Glutamatergic neuron (in vitro differentiated cells): Measurements from ENCODE around the gene ZNF771. TPM values are rescaled to one million over a fixed set of nuclear protein-coding genes. Genes with fewer than 3 reads are reported as not detected.

Experiments used
- DNase-seq: peaks from one replicate; pipeline ENCODE4 v3.0.0; 2022
- H3K27ac Mint-ChIP-seq: one replicate; pipeline ENCODE4 v1.8.0; 2020; ENCODE audit warnings: mild to moderate bottlenecking, mixed read lengths, inconsistent platforms; ENCODE audit not compliant: unreplicated experiment
- H3K27me3 Mint-ChIP-seq: one replicate; pipeline ENCODE4 v1.8.0; 2020; ENCODE audit warnings: mild to moderate bottlenecking, moderate library complexity, mixed read lengths, inconsistent platforms; ENCODE audit not compliant: unreplicated experiment
- H3K36me3 Mint-ChIP-seq: one replicate; pipeline ENCODE4 v1.8.0; 2020; ENCODE audit warnings: mild to moderate bottlenecking, mixed read lengths, inconsistent platforms; ENCODE audit not compliant: unreplicated experiment
- H3K4me1 Mint-ChIP-seq: one replicate; pipeline ENCODE4 v1.8.0; 2020; ENCODE audit warnings: mild to moderate bottlenecking, low read depth, mixed read lengths, inconsistent platforms; ENCODE audit not compliant: unreplicated experiment
- H3K4me3 Mint-ChIP-seq: one replicate; pipeline ENCODE4 v1.8.0; 2020; ENCODE audit warnings: mild to moderate bottlenecking, mixed read lengths, inconsistent platforms; ENCODE audit not compliant: unreplicated experiment
- H3K9me3 Mint-ChIP-seq: one replicate; pipeline ENCODE4 v1.8.0; 2020; ENCODE audit warnings: mild to moderate bottlenecking, moderate library complexity, mixed read lengths, inconsistent platforms; ENCODE audit not compliant: unreplicated experiment
- total RNA-seq: library from RNA; stranded (reverse); fragmentation: NEBNext Ultra II Directional; extraction: Animal tissue kit (Norgen Biotek cat#: 25700); gene quantifications from one replicate; pipeline ENCODE4 v1.2.1, GENCODE V29; 2021; ENCODE audit not compliant: unreplicated experiment
- TF ChIP-seq, protein P1 (sequence below): fragments of 200-600 bp; sonication (generic); IDR thresholded peaks from one replicate; pipeline ENCODE4 v1.5.0; 2021; ENCODE audit not compliant: partially characterized antibody, unreplicated experiment

Gene ZNF771
- total RNA-seq, 1 donor from 2014 or later: 7.8 TPM

DNA sequence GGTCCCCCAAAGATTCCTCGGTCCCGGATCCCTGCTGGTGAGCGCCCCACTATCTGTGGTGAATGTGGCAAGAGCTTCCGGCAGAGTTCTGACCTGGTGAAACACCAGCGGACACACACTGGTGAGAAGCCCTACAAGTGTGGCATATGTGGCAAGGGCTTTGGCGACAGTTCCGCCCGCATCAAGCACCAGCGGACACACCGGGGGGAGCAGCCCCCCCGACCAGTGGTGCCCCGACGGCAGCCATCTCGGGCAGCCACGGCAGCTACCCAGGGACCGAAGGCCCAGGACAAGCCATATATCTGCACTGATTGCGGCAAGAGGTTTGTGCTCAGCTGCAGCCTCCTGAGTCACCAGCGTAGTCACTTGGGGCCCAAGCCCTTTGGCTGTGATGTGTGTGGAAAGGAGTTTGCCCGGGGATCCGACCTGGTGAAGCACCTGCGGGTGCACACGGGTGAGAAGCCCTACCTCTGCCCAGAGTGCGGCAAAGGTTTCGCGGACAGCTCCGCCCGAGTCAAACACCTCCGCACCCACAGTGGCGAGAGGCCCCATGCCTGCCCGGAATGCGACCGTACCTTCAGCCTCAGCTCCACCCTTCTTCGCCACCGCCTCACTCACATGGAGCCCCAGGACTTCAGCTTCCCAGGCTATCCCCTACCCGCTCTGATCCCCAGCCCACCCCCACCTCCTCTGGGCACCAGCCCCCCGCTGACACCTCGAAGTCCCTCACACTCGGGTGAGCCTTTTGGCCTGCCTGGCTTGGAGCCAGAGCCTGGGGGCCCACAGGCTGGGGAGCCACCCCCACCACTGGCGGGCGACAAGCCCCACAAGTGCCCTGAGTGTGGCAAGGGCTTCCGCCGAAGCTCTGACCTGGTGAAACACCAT is 9.4 kb upstream of the ZNF771 start:
- H3K4me3 Mint-ChIP-seq: no peak overlapping the region
- H3K27ac Mint-ChIP-seq: peak overlapping the region; percentile 88
- peaks cover 30% of the 10 kb centered on the region for H3K4me1 Mint-ChIP-seq

DNA sequence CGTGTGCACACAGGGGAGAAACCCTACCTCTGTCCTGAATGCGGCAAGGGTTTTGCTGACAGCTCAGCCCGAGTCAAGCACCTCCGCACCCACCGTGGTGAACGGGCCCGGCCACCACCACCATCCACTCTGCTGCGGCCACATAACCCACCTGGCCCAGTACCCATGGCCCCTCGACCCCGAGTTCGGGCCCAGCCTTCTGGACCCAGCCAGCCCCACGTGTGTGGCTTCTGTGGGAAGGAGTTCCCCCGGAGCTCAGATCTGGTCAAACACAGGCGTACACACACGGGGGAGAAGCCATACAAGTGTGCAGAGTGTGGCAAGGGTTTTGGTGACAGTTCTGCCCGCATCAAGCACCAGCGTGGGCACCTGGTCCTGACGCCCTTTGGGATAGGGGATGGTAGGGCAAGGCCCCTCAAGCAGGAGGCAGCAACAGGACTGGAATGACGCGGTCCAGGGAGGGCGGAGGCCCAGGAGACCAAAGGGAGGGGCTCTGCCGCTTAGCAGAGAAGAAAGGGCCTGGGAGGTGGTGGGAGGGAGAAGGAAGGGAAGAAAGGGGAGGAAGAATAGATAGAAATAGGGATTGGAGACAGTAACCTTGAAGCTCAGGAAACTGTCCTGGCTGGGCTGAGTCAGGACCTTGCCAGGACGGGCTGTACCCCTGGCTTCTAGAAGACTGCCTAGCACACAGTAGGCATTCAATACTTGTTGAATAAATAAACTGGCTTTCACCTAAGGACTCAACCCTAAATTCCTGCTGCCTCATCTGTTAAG is 8.6 kb upstream of the ZNF771 start:
- H3K27me3 Mint-ChIP-seq: peaks cover 20% of the 10 kb centered on the region
- peak; percentile 46 for DNase-seq
- H3K4me3 Mint-ChIP-seq: peak overlapping the region; percentile 97
- TF ChIP-seq, protein P1, sequence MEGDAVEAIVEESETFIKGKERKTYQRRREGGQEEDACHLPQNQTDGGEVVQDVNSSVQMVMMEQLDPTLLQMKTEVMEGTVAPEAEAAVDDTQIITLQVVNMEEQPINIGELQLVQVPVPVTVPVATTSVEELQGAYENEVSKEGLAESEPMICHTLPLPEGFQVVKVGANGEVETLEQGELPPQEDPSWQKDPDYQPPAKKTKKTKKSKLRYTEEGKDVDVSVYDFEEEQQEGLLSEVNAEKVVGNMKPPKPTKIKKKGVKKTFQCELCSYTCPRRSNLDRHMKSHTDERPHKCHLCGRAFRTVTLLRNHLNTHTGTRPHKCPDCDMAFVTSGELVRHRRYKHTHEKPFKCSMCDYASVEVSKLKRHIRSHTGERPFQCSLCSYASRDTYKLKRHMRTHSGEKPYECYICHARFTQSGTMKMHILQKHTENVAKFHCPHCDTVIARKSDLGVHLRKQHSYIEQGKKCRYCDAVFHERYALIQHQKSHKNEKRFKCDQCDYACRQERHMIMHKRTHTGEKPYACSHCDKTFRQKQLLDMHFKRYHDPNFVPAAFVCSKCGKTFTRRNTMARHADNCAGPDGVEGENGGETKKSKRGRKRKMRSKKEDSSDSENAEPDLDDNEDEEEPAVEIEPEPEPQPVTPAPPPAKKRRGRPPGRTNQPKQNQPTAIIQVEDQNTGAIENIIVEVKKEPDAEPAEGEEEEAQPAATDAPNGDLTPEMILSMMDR: no peak
- H3K4me1 Mint-ChIP-seq: peaks cover 27% of the 10 kb centered on the region
- peaks cover 5% of the 10 kb centered on the region for H3K36me3 Mint-ChIP-seq
- H3K27ac Mint-ChIP-seq: peak overlapping the region; percentile 97
- peaks cover 28% of the 10 kb centered on the region for H3K9me3 Mint-ChIP-seq

More for the DNA sequence above, 9.4 kb upstream of the ZNF771 start:
- Mint-ChIP-seq H3K27me3 (peaks cover 22% of the 10 kb centered on the region), H3K36me3 (peaks cover 5% of the 10 kb centered on the region), H3K9me3 (peaks cover 28% of the 10 kb centered on the region)
- TF ChIP-seq, protein P1: no peak
- DNase-seq: no peak

DNA sequence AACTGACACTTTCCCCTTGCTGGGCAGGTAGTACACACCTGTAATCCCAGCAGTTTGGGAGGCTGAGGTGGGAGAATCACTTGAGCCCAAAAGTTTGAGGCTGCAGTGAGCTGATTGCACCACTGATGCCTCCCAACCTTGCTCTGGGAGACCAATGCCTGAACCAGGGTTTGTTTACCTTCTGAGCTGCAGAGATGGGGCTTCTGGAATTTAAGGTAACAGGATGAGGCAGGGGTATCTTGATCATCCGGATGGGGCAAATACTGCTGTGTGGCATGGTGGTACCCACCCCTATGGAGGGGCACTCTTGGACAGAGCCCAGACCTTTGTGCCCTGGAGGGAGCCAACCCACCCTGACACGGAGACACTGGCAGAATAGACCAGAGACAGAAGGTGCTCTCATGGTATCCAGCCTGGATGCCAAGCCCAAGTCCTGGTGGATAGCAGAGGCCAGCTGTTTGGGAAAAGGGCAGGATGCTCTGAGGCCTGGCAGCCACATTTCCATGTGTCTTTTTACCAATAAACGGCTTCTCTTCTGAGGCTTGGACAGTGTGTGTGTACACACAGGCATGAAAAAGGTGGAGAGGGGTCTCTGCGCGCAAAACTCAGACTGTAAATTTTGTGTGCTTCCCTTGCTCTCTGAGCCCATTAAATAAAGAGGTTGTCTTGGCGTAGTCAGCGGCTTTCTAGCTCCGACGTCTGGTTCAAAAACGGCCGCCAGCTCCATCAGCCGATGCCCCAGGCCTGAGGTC is 7.8 kb upstream of the ZNF771 start:
- TF ChIP-seq, protein P1: no peak
- Mint-ChIP-seq H3K27ac (peak overlapping the region; percentile 97), H3K36me3 (peaks cover under 1% of the 10 kb centered on the region), H3K4me3 (peak overlapping the region; percentile 97), H3K9me3 (peaks cover 25% of the 10 kb centered on the region), H3K27me3 (peaks cover 18% of the 10 kb centered on the region), H3K4me1 (peaks cover 21% of the 10 kb centered on the region)
- DNase-seq: no peak

DNA sequence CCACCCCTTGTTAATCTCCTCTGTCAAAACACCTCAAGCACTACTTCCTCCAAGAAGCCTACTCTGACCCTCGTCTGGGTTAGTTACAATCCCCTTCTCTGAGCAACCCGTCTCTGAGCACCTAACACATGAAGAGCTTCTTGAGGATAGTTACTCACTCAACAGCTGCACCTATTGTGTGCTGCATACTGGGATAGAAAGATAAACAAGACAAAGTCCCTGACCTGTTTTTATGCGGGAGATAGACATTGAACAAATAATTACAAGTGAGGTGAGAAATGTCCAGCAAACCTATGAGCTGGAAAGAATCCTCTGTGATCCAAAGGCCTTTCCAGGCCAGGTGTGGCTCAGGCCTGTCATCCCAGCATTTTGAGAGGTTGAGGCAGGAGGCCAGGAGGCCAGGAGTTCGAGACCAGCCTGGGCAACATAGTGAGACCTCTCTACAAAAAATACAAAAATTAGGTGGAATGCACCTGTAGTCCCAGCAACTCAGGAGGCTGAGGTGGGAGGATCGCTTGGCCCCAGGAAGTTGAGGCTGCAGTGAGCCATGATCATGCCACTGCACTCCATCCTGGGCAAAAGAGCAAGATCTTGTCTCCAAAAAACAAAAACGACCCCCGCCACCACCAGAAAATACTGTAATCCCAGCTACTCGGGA is 5.5 kb upstream of the ZNF771 start:
- Mint-ChIP-seq H3K9me3 (peaks cover 17% of the 10 kb centered on the region), H3K4me1 (peaks cover 16% of the 10 kb centered on the region), H3K4me3 (peak overlapping the region; percentile 55), H3K36me3 (no peaks in the 10 kb centered on the region), H3K27ac (peak overlapping the region; percentile 45), H3K27me3 (peaks cover 12% of the 10 kb centered on the region)
- TF ChIP-seq, protein P1: no peak
- DNase-seq: no peak
